Hair follicular keratinocyte (primary cell): Measurements from ENCODE around the gene CEMP1. TPM values are rescaled to one million over a fixed set of nuclear protein-coding genes. Genes with fewer than 3 reads are reported as not detected.

Source experiments
- total RNA-seq: library from RNA; depleted of rRNA; stranded (reverse); fragments of >200 nt; gene quantifications from 2 replicates; pipeline ENCODE4 v1.2.3, GENCODE V29; 2015

Gene CEMP1
- total RNA-seq, result not detected in 2 replicates

GRCh38 chr16:2531371-2531695 is at the start of gene CEMP1:
Gene CEMP1 (minus strand): TSS chr16:2531408. CDS start chr16:2531073, 335 bp downstream.

GRCh38 chr16:2537451-2538379 is 6.5 kb upstream of the CEMP1 start, which contains the start of gene PDPK1:
Gene PDPK1 (plus strand): TSS chr16:2538021. CDS start chr16:2538113, 92 bp downstream.

GRCh38 chr16:2520097-2520783 is 11.0 kb downstream of the CEMP1 start, which contains the start of gene AMDHD2:
Gene AMDHD2 (plus strand): TSS chr16:2520371. CDS start chr16:2520459, 88 bp downstream.

GRCh38 chr16:2513405-2514332 is 17.5 kb downstream of the CEMP1 start, which contains the start of gene ATP6V0C:
Gene ATP6V0C (plus strand): TSS chr16:2513952. CDS start chr16:2514104, 152 bp downstream.

Other genes starting within 250 kb of the CEMP1 start
- gene ABCA3, start 190.7 kb downstream of the CEMP1 start, total RNA-seq, result 0.16 TPM in 1 of 2 replicates, not detected in the other
- gene CCNF, start 102.0 kb downstream of the CEMP1 start, total RNA-seq, result 10.7 and 35.5 TPM in 2 replicates
- gene TEDC2, start 71.3 kb downstream of the CEMP1 start, total RNA-seq, result 5.6 and 14.3 TPM in 2 replicates
- not detected in 2 replicates for gene NTN3, start 60.1 kb downstream of the CEMP1 start, total RNA-seq
- 4.1 and 4.9 TPM in 2 replicates for gene TBC1D24, start 56.3 kb downstream of the CEMP1 start, total RNA-seq
- 50.1 and 51.4 TPM in 2 replicates for gene ATP6V0C, start 17.5 kb downstream of the CEMP1 start, total RNA-seq
- 12.2 and 24.1 TPM in 2 replicates for gene AMDHD2, start 11.0 kb downstream of the CEMP1 start, total RNA-seq
- 11.2 and 13.8 TPM in 2 replicates for gene PDPK1, start 6.6 kb upstream of the CEMP1 start, total RNA-seq
- 36.6 and 37.4 TPM in 2 replicates for gene KCTD5, start 151.1 kb upstream of the CEMP1 start, total RNA-seq
- gene PRSS27, start 188.8 kb upstream of the CEMP1 start, total RNA-seq, result 0.31 and 0.76 TPM in 2 replicates
- 45.6 and 60.4 TPM in 2 replicates for gene SRRM2, start 221.2 kb upstream of the CEMP1 start, total RNA-seq
- gene ELOB, start 245.9 kb upstream of the CEMP1 start, total RNA-seq, result 292 and 386 TPM in 2 replicates